Activated T-cell treated with anti-CD3 and anti-CD28 coated beads for 1 hour (primary cell): ENCODE measurements around the gene TMEM179.

ENCODE experiments used
- DNase-seq: peaks from one replicate; pipeline ENCODE4 v3.0.0-alpha.2; 2020; ENCODE audit warnings: low read depth

The TMEM179 gene

GRCh38 chr14:104598910-104599273 lies 5.7 kb downstream of the TMEM179 start:
- no peak for DNase-seq

DNA sequence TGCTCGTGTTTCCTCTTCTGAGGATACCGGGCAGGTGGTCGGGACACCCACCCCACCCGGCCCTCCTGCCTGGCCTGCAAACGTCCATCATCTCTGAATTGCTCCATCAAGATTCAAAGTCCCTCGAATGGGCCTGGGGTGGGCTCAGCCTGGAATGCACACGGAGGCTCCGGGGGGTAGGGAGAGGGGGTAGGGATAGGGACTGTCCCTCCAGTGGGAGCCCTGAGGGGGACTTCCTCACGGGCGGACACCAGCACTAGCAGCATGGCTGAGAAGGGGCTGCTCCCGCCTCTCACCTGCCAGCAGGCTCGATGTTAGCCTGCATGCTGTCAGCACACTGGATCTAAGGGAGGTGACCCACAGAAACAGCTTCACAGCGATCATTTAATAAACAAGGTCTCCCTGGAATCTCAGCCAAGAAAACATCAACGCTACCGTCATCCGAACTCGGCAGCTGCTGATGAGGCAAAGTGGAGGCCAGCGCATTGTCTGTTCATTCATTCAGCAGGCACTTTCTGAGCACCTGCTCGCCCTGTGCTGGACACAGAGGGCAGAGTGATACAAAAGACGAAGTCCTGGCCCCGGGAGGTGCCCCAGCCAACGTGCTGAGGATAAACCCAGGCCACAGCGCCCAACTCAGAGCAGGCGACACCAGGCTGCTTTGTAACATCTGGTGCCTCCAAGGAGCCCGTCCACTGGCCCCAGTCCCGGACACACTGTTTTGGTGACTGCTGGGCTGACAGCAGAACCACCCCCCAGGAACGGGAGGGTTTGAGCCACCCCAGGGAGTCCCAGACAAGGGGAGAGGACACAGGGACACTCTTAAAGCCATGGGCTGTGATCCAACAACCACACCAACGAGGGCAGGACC lies 6.3 kb downstream of the TMEM179 start:
- DNase-seq, result no peak

- DNase-seq, result no peak
Measured at GRCh38 chr14:104597576-104597975, 7.0 kb downstream of the TMEM179 start.

DNA sequence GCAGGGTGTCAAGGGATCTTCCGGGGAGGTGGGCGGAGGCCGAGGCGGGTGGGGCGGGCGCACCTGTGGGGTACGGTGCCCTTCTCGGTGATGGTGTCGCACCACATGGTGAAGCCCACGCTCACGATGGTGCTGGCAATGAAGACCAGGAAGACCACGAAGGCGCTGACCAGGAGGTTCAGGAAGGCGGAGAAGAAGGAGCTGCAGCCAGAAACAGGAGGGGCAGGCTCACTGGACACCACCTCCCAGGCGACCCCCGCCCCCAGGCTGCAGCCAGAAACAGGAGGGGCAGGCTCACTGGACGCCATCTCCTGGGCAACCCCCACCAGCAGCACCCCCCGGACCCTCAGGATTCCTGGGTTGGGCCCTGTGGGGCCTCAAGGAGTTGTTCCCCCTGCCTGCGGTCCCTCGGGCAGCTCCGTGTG lies 7.6 kb downstream of the TMEM179 start:
- DNase-seq, result no peak

- DNase-seq, result no peak
Measured at GRCh38 chr14:104596451-104596918, 8.1 kb downstream of the TMEM179 start.

DNA sequence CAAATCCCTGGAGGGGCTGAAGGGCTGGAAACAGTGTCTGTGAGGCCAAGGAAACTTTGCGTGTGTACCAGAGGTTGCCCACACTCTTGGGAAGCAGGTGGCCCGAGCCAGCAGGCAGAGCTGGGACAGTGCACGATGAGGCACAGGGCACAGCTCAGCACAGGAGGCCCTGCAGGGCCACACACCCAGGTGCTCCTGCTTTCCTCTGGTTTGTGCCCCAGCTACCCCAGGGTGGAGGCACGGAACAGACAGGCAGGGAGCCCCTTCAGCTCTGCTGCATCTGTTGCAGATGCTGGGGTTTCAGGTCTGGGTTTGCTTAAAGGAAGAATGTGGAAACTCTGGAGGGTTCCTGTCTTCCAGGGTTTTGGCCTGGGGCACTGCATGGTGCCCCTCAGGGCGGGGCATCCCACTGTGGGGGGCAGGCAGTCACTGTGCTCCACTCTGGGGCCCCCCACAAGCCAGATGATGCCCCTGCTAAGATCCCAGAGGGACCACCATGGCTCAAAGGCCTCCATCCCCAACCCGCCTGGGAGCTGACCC lies 8.6 kb downstream of the TMEM179 start:
- no peak for DNase-seq

- DNase-seq, result no peak
Measured at GRCh38 chr14:104595116-104595675, 9.4 kb downstream of the TMEM179 start.

DNA sequence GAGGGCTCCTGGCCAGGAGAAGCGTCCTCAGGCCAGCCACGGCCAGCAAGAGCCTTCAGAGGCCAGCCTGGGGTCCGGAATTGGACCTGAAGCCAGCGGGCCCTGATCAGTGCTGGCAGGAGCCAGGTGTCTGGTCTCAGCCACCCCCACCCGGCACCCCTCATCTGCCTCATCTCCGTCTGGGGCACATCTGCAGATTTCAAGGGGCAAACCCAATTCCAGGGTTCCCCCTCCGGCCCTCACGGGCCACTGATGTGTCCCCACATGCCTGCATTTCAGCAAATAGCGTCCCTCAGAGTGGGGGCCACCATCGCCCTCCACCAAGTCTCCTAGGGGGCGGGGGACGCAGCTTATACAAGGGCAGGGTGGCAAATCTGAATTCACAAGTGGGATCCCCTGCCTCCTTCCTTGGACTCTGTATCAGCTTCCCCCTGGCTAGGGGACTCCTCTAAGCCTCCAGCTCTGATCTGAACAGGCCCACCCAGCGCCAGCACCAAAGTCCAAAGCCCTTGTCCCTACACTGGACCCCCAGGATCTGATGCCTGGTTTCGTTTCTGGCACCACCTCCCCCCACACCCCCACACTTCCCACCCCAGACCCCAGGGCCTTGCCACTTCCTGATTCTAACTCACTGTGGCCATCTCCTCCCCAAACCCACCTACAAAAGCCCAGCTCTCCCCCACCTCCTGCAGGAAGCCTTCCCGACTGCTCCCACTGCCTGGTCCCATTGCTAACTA lies 10.1 kb downstream of the TMEM179 start:
- no peak for DNase-seq

DNA sequence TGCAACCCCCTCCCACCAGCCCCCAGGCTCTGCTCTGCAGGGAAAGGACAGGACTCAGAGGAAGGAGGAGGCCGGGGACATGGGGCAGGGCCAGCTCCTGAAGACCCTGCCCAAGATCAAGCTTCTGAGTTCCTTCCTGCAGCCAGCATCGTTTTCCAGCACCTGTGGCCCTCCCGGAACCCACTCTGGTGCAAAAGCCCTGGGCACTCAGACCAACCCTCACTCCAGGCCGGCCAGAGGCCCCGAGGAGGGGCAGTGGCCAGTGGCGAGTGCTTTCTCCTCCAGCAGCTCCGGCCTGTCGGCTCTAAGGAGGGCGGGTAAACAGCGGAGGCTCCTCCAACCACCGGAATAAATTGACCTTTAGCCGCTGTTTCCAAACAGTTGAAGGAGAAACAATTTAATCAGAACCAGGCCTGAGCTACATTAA lies 10.8 kb downstream of the TMEM179 start:
- DNase-seq, result no peak

- DNase-seq, result no peak
Measured at GRCh38 chr14:104593241-104593701, 11.3 kb downstream of the TMEM179 start.

DNA sequence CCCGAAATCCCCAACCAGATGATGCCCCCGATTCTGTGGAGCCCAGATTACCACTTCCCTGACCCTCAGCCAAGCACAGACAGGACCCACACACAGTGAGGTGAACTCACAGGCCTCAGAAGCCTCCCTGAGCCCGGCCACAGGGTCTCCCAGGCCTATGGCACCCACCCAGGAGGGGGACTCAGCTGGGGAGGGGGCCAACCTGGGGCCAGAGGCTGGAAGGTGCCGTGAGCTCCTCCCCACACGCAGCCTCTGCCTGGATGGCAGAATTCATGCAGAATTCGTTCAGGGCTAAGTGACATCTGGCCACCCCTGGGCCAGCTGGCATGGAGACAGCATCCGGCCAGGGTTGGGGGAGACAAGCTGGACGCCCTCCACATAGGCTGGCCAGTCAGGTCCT lies 11.8 kb downstream of the TMEM179 start:
- no peak for DNase-seq

GRCh38 chr14:104592292-104592672 lies 12.3 kb downstream of the TMEM179 start:
- no peak for DNase-seq

GRCh38 chr14:104591506-104592291 lies 12.9 kb downstream of the TMEM179 start:
- no peak for DNase-seq

- DNase-seq, result no peak
Measured at GRCh38 chr14:104591031-104591430, 13.5 kb downstream of the TMEM179 start.

- no peak for DNase-seq
Measured at GRCh38 chr14:104590240-104590965, 14.2 kb downstream of the TMEM179 start.

DNA sequence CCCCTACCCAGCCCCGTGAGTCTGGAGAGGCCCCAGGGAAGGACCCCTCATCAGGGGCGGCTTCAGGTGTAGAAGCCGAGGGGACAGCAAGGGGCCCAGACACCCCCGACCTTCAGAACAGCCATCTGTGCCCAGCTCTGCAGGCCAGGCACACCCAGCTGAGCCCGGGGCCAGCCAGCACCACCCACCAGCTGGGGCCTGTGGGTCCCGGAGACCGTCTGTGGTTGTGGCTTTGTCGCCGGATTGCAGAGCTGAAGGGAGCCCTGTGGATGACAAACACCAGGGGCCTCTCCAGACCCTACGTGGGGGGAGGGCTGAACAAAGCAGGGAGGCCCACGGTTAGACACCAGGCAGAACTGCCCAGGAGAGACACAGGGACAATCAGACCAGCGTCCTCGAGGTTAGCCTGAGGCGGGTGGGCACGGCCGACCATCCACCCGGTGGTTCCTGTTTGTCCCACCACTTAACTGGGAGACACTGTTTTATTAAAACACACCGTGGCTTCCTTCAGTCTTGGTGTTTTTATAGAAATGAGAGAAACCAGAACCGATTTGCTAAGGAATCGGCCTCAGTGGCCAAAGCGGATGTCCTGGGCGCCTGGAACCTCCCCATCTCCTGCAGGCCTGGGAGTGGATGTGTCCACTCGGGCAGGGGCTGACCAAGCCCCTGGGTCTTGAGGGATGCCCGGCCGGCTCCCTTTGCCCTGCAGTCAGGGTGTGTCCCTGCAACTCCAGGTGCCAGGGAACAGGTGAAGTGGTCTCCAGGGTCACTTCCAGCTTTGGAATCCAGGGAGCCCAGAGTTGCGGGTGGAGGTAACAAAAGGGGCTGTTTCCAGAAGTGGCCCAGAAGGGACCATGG lies 15.0 kb downstream of the TMEM179 start:
- DNase-seq, result no peak

DNA sequence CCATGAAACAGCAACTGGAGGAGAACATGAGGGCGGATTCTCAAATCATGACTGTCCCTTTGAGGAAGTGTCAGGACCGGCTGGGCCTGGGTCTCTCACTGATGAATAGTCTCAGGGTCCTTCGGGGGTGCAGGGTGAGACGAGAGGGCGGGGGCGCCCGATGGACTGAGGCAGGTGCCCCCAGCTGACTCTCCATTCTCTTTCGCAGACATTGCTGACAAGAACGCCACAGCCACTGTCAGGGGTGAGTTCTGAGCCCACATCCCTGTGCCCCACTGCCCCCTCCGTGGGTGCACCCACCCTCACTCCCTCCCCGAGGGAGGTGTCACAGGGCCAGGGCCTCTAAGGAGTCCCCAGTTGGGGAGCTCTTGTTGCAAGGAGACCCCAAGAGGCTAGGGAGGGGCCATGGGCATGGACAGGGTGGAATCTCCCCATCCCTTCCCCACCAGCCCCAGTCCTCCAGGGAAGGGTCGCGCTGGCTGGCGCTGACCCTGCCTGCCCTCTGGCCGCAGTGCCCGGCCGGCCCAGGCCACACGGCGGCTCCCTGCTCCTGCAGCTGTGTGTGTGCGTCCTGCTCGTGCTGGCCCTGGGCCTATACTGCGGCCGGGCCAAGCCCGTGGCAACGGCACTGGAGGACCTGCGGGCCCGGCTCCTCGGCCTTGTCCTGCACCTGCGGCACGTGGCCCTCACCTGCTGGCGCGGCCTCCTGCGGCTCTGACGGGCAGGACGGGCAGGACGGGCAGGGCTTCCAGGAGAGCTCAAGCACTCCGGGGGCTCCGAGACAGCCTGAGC lies 16.3 kb downstream of the TMEM179 start:
- no peak for DNase-seq

DNA sequence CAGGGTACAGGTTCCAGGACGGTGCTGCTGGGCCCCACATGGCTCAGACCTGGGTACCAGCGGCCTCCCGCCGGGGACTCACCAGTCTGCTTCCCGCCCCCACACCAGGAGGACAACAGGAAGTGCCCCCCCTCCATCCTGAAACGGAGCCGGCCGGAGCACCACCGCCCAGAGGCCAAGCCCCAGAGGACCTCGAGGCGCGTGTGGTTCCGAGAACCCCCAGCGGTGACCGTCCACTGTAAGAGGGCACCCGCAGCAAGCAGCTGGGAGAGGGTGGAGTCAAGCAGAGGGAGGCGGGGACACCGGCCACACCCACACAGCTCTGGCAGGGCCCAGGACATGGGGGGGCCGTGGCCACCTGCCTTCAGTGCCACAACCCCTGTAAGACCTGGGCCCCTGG lies 16.9 kb downstream of the TMEM179 start:
- DNase-seq, result no peak
